ENCODE data around the gene RAB12.

The RAB12 gene

GRCh38 chr18:8662560-8663255 is 53.5 kb downstream of the RAB12 start:
- no peak for TF ChIP-seq ZNF707 (tag by site-specific recombination; IDR thresholded peaks at IDR 0.05)
- TF ChIP-seq ZNF660 (tag by site-specific recombination; IDR thresholded peaks at IDR 0.05): no peak
- no peak for TF ChIP-seq PRDM4 (tag by site-specific recombination; IDR thresholded peaks at IDR 0.05)
- no peak for TF ChIP-seq TRIM28 (IDR thresholded peaks at IDR 0.05; ENCODE audit: borderline replicate concordance, low read length)
- TF ChIP-seq ZNF837 (tag by site-specific recombination; IDR thresholded peaks at IDR 0.05): no peak
- TF ChIP-seq GFI1B (tag by site-specific recombination; IDR thresholded peaks at IDR 0.05): no peak
- ChIA-PET CTCF (interaction anchor here (0.9 to 3.3 kb wide), 5 partner anchors 27 to 325 kb away, joined by 3 to 14 read pairs (median 4); no protein-coding TSS in a partner anchor), POLR2A (no interaction called here)
- Histone ChIP-seq H3K9me3 (ENCODE audit: control insufficient read depth, insufficient read depth, low read depth, low read length) (no peaks in the 10 kb centered on the region), H3K27ac (ENCODE audit: extremely low read depth, low read depth, low read length) (no peak overlapping the region), H3K36me3 (ENCODE audit: control insufficient read depth in 2 of 2, insufficient read depth in 1 of 2, low read length in 2 of 2) (no peaks in the 10 kb centered on the region), H3K4me3 (ENCODE audit: low read depth, low read length) (no peak overlapping the region), H3K4me1 (ENCODE audit: control insufficient read depth, insufficient read depth, low read length) (peaks cover 3% of the 10 kb centered on the region; the same call in 1 of the 2 replicates)

- ChIA-PET CTCF (interaction anchor here (1.3 kb wide), 1 partner anchor 13 kb away, joined by 4 read pairs; no protein-coding TSS in a partner anchor), POLR2A (no interaction called here)
- Histone ChIP-seq H3K4me1 (ENCODE audit: control insufficient read depth, insufficient read depth, low read length) (no peaks in the 10 kb centered on the region), H3K4me3 (ENCODE audit: low read depth, low read length) (no peak overlapping the region), H3K9me3 (ENCODE audit: control insufficient read depth, insufficient read depth, low read depth, low read length) (no peaks in the 10 kb centered on the region), H3K36me3 (ENCODE audit: control insufficient read depth in 2 of 2, insufficient read depth in 1 of 2, low read length in 2 of 2) (no peaks in the 10 kb centered on the region), H3K27ac (ENCODE audit: extremely low read depth, low read depth, low read length) (no peak overlapping the region)
- TF ChIP-seq ZNF366 (tag by site-specific recombination; conservative IDR thresholded peaks at IDR 0.05) (no peak), ZNF114 (tag by site-specific recombination; IDR thresholded peaks at IDR 0.05) (no peak), ZNF148 (tag by site-specific recombination; IDR thresholded peaks at IDR 0.05; ENCODE audit: borderline replicate concordance) (no peak), ZEB2 (tag by site-specific recombination; IDR thresholded peaks at IDR 0.05) (no peak), ZNF600 (tag by site-specific recombination; IDR thresholded peaks at IDR 0.05) (no peak), PBX3 (CRISPR knock-in tag; IDR thresholded peaks at IDR 0.05) (no peak), ZNF362 (tag by site-specific recombination; IDR thresholded peaks at IDR 0.05) (no peak), ZNF629 (tag by site-specific recombination; IDR thresholded peaks at IDR 0.05) (no peak), ZBTB10 (tag by site-specific recombination; IDR thresholded peaks at IDR 0.05) (no peak), FEZF1 (tag by site-specific recombination; IDR thresholded peaks at IDR 0.05) (no peak), GLI2 (tag by site-specific recombination; IDR thresholded peaks at IDR 0.05; ENCODE audit: borderline replicate concordance, low read depth) (no peak), ZBTB44 (tag by site-specific recombination; IDR thresholded peaks at IDR 0.05) (no peak), ZNF140 (tag by site-specific recombination; IDR thresholded peaks at IDR 0.05) (no peak), ZNF544 (tag by site-specific recombination; IDR thresholded peaks at IDR 0.05) (no peak), ZNF621 (tag by site-specific recombination; IDR thresholded peaks at IDR 0.05) (no peak)
Observed at GRCh38 chr18:8667846-8668245, 58.6 kb downstream of the RAB12 start.
